CD4-positive, alpha-beta T cell treated with Interleukin-4 for 1 hour (primary cell): ENCODE results near the gene KRT15.

Source experiments
- DNase-seq, 2 donors: peaks; one replicate each; pipeline ENCODE4 v3.0.0-alpha.2; 2020 to 2022

The KRT15 gene

DNA sequence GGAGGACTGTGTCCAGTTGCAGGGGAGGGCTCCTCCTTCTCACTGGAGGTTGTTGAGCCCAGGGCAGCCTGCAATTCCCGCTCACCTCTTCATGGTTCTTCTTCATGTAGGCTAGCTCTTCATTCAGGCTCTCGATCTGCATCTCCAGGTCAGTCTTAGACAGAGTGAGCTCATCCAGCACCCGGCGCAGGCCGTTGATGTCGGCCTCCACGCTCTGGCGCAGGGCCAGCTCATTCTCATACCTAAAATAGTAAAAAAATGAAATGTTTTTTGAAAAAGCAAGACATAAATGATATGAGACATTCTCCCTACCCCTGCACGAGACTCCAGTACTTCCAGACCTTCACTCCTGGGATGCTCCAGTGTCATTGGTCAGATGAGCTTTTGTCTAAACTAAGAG is 15.5 kb downstream of the KRT15 start:
- no peak for DNase-seq

DNA sequence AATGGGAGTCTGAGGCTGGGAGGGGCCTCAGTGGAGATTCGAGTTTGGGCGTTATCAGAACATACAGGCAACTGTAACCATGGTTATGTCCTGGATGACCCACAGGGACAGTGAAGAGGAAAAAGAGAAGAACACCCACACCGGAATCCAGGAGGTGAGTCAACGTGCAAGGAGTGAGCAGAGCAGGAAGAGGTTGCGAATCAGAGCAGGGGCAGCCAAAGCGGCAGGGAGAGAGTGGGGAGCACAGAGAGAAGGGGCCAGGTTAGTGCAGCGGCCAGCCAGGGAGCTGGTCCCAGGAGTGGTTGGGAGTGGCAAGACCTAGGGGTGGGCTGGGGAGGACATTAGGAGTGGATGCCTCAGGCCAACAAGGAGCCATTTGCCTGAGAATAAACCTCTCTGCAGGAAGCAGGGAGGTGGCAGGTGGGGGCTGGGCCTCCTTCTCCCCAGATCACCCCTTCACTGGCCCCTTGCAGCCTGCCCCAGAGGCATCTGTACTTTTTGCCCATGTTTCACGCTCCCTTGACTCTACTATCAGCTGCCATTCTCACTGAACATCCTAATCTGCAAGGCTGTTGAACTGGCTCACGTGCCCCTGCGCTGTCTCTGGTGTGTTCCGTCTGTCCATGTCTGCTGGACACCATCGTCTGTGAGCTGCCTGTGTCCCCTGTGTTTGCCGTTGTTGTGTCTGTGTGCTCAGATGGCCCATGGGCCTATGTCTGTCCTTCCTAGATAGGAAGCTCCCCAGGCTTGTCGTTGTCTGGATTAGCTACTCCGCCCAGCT is 18.4 kb downstream of the KRT15 start:
- peak in 1 of 2 donors; percentile 39 for DNase-seq

DNA sequence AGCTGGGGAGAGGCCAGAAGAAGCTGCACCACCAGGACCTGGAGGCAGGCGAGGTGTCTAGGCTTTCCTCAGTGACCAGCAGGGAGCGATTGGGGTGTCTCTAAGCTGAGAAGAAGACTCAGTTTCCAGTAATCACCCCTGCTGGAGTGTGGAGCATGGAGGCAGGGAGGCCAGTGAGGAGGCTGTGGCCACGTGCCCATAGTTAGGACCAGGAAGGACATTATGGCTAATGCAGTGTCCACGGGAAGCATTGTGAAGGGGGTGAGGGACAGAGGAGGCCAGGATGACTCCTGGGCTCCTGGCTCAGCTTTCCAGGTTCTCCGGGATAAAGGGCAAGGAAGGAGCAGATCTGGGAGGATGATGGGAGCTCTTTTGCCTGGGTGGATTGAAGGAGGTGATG is 19.0 kb downstream of the KRT15 start:
- DNase-seq: no peak

DNA sequence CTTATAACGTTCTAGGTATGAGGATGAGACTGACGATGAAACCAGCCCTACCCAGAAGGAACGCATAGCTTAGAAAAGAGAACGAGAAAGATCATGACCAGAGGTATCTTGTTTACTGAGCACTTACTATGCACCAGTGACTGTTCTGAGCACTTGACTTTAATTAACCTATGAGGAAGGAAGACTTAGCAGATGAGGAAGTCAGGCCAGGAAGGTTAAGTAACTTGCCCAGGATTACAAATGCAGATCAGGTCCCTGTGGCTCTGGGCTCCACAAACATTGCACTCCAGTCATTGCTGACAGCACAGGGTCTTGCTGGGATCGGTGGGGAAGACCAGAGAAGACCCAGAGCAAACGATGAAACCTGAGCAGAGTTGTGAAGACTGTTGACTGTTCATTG is 20.4 kb downstream of the KRT15 start:
- DNase-seq: peak in 1 of 2 donors; percentile 18

- peak; percentile 68 to 76 for DNase-seq
Observed at GRCh38 chr17:41496803-41497484, 21.7 kb downstream of the KRT15 start.

DNA sequence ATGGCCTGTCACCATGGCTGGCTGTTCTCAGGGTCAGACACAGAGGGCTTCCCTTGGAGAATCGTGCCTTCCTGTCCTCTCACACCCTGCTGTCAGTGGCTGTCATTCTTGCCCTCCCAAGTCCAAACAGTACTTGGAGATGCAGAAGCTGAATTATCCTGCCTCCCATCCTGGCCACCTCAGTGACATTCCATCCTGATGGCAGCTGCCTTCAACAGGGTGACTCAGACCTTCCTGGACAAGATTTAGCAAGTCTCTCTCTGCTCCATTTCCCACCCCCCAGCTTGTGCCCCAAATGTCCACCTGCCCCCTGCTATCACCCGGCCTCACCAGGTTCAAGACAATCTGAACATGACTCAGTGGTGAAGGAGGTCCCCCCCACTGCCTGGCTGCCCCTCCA is 24.2 kb downstream of the KRT15 start:
- DNase-seq: no peak

DNA sequence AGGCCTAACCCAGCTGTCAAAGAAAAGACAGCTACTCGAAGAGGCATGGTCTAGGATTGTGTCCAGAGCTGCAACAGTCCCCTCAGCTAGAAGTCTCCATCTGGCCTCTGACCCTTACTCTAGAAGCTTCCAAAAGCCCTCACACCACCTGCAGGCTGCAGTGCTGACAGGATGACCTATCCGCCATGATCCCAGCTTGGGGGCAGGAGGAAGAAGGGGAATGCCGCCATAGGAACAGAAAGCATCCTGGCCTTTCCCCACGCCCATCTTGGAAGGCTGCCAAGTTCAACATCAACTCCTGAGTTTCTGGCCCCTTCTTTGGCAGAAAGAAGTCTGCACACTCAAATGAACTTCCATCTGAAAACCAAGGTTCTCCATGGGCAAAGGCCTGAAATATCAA is 25.9 kb downstream of the KRT15 start:
- DNase-seq: no peak

GRCh38 chr17:41492351-41492750 is 26.3 kb downstream of the KRT15 start:
- peak in 1 of 2 donors; percentile 19 for DNase-seq

DNA sequence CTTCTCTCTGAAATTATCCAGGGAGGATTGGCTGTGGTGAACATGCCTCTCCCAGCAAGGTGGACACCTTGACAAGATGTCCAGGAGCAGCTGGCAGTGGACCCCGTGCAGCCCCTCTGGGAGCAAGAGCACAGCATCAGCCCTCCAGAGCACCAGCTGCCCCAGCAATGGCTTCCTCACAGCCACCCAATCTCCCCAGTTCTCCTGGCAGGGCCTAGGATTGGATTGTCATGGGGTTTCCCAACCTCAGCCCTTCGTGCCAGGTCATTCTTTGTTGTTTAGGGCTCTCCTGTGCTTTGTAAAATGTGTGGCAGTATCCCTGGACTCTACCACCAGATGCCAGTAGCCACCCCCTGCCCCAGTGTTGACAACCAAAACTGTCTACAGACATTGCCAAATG is 27.2 kb downstream of the KRT15 start:
- no peak for DNase-seq

- DNase-seq: no peak
Observed at GRCh38 chr17:41490000-41490990, 28.4 kb downstream of the KRT15 start.

GRCh38 chr17:41489531-41489930 is 29.2 kb downstream of the KRT15 start, which contains the start of gene KRT36:
KRT36 (minus strand) TSS chr17:41489910; CDS start chr17:41489864, 46 bp downstream.
- DNase-seq: no peak

- peak in 1 of 2 donors; percentile 35 for DNase-seq
Observed at GRCh38 chr17:41486809-41487530, 31.7 kb downstream of the KRT15 start.

DNA sequence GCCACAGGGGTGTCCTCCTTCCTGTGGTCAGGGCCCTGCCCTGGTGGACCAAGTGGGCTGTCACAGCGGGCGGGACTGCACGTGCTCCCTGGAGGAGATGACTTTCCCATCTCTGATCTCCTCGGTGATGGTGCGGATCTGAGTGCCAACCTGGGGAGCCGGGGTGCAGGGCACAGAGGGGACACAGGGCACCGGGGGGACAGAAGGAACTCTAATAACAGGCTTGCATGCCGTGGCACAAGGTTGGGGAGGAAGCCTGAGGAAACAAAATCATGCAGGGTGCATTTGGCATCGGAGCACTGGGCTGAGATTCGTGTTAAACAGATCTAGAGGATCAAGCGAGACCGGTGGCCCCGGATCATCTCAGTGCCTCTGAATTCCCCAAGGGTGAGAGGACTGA is 32.4 kb downstream of the KRT15 start:
- DNase-seq: no peak

DNA sequence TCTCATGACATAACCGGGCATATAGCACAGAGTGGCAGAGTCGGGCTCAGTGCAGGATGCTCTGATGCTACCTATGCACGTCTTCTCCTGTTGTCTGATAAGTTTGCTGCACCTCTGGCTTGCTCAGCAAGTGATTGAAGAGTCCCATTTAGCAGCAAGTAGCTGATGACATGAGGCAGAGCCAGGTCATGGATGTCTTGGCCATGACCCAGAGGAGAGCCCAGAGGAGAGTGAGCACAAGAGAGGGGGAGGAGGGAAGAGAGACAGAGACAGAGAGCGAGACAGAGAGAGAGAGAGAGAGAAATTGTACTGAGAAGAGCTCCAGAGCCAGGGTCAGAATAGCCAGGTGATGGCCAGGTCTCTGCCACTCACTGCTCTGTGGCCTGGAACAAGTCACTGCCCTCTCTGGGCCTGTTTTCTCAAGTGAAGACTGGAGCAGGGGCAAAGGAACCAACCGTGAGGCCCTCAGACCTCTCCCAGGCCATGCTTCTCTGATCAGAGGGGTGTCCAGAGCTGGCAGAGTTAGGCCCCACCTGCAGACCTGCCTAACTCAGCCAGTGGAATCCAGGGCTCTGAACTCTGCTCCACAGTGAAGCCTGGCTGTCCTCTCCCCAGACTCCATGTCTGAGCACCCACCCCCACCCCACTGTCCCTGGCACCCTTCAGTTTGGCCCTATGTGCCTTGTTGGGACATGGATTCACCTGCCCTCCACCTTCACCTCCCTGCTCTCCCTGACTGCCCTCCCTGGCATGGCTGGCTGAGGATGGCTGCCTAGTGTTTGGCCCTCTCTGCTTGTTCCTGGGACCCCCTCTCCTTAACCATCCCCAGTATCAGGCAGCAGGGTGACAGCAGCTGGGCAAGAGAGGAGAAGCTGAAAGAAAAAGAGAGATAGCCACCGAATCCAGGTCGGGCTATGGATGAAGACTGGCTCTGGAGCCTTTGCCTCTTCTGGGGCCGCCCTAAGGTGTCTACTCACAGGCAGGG is 33.5 kb downstream of the KRT15 start:
- DNase-seq: no peak

- DNase-seq: no peak
Observed at GRCh38 chr17:41483991-41484826, 34.5 kb downstream of the KRT15 start.

DNA sequence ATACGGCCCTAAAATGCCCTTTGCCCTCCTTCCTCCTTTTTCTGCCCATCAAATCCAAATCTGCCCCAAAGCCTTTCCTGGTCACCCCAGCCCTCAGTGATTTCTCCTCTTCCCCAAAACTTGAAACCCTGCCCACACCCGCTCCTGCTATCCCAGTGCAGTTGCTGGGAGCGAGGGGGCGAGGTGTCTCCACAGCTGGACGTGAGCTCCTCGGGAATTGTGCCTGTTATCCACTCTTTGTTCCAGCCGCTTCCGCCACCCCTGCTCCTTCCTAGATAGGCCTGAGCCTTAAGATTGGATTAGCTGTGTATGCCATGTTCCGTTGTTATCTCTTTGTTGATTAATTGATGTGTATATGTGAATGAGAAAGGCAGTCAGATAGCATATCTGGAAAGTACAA is 35.2 kb downstream of the KRT15 start:
- DNase-seq: no peak

GRCh38 chr17:41481036-41481435 is 37.7 kb downstream of the KRT15 start, which contains the start of gene KRT35:
KRT35 (minus strand) TSS chr17:41481151; CDS start chr17:41481097, 54 bp downstream.
- DNase-seq: no peak

GRCh38 chr17:41480581-41480980 is 38.1 kb downstream of the KRT15 start:
- no peak for DNase-seq

- DNase-seq: no peak
Observed at GRCh38 chr17:41480136-41480535, 38.6 kb downstream of the KRT15 start.

- no peak for DNase-seq
Observed at GRCh38 chr17:41478237-41478636, 40.5 kb downstream of the KRT15 start.
